Measurements from ENCODE around the gene F2RL2.

Gene F2RL2

DNA sequence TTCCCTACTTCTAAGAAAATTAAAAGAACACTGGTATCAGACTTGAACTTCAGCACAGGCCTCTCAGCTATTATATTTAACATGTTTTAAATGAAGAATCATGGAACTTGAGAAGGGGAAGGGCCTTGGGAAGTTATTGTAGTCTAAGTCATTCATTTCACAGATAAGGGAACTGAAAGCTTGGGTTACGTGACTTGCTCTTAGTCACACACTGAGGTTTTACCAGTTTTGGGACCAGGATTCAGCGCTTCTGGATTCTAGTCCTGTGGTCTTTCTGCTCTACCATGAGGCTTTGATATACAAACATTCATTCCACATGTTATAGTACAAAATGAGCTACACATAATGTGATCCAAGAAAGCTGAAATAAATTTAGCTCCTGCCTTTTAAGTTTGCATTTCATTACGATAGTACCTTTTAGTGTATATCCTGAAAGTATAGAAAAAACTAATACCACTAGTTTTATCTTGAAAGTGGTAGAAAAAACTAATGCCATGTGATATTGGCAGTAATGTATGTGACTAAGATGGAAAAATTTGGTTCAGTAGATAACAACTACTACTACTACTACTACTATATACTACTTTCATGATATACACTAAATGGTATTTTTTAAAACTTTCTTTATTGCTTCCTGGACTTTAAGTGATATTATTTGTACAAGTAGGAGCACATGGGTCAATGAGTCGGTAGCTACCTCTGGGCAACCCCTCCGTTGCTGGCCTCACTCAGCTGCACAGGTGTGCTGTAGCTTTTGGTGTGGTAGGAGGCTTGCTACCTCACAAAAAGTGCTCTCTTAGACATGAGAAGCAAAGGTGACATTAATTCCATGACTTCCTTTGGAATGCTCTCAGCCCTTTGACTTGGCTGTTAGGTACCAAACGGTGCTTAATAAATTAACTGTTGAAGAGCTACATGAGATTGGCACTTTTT, 40.7 kb downstream of the F2RL2 start:
- DNase-seq = peak; percentile 74

GRCh38 chr5:76580981-76581380, 42.2 kb downstream of the F2RL2 start:
- no peak for DNase-seq

GRCh38 chr5:76579166-76579937, 43.9 kb downstream of the F2RL2 start:
- no peak for DNase-seq

DNA sequence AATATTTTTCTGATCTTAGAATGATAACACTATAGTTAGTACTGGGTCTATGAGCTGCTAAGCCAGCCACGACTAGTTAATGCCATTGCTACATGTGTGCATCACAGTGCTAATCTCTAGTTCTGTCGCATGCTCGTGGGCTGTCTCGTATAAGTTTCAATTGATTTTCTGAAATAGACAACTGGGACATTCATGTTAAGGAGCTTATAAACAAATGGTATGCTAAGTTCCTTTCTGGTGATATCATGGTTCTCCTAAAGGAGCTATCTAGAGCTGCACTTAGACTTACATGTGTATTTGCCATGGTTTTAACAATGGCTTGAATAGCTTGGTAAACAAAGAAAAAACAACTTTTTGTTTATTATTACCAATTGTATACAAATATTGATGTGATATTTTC, 46.2 kb downstream of the F2RL2 start:
- no peak for DNase-seq

DNA sequence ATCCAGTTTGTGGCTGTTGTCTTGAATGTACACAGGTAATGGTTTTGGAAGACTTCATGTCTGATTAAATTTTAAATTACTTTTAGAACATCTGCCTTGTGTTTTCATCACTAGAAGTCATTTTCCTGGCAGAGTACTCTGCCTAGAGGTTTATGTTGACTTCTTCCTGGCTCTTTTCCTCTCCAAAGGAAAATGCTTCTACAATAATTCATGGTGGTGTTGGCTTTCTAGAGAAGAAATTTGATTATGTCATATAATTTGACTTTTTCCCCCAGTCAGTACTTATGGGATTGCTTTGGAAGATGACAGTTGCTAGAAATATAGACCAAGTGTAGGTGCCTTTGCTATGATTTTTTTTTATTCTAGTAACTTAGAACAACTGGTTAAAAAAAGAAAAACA, 46.8 kb downstream of the F2RL2 start:
- no peak for DNase-seq

- DNase-seq = no peak
These were observed 51.6 kb downstream of the F2RL2 start for GRCh38 chr5:76571559-76571958.

GRCh38 chr5:76570153-76570552, 53.0 kb downstream of the F2RL2 start:
- no peak for DNase-seq

All from SIG-M5 (cell line).